Astrocyte (in vitro differentiated cells and primary cell): ENCODE measurements around the gene GBF1. TPM values are rescaled to one million over a fixed set of nuclear protein-coding genes. Genes with fewer than 3 reads are reported as not detected.

ENCODE experiments used
- DNase-seq: peaks from one replicate; pipeline ENCODE4 v3.0.0-alpha.2; 2010; ENCODE audit warnings: low read depth
- FAIRE-seq: peaks from 2 replicates; lab custom pipeline; 2011; peaks lifted over from hg19 to GRCh38; lab: Jason Lieb, UNC
- H2AFZ ChIP-seq: 2 replicates; pipeline ENCODE4 v1.6.0; 2012; ENCODE audit warnings: low read depth, low read length, inconsistent platforms
- H3K27ac ChIP-seq: 2 replicates; pipeline ENCODE4 v1.5.1; 2011; ENCODE audit warnings: low read depth, low read length, inconsistent platforms
- H3K27me3 ChIP-seq: 2 replicates; pipeline ENCODE4 v1.6.0; 2011; ENCODE audit warnings: low read length, inconsistent platforms; ENCODE audit not compliant: insufficient read depth
- H3K36me3 ChIP-seq: 2 replicates; pipeline ENCODE4 v1.5.1; 2011; ENCODE audit warnings: low read length, inconsistent platforms; ENCODE audit not compliant: insufficient read depth
- H3K4me1 ChIP-seq: 2 replicates; pipeline ENCODE4 v1.5.1; 2011; ENCODE audit warnings: low read length, inconsistent platforms; ENCODE audit not compliant: insufficient read depth
- H3K4me2 ChIP-seq: 2 replicates; pipeline ENCODE4 v1.6.0; 2012; ENCODE audit warnings: low read length, inconsistent platforms
- H3K4me3 ChIP-seq: 2 replicates; pipeline ENCODE4 v1.5.1; 2011; ENCODE audit warnings: low read depth, mild to moderate bottlenecking, low read length, inconsistent platforms; ENCODE audit not compliant: insufficient read depth
- H3K79me2 ChIP-seq: 2 replicates; pipeline ENCODE4 v1.6.0; 2012; ENCODE audit warnings: mild to moderate bottlenecking, low read length, inconsistent platforms; ENCODE audit not compliant: insufficient read depth
- H3K9ac ChIP-seq: 2 replicates; pipeline ENCODE4 v1.6.0; 2012; ENCODE audit warnings: mild to moderate bottlenecking, low read length, inconsistent platforms
- H3K9me3 ChIP-seq: 2 replicates; pipeline ENCODE4 v1.5.1; 2012; ENCODE audit warnings: low read depth, mild to moderate bottlenecking, low read length, inconsistent platforms; ENCODE audit not compliant: insufficient read depth
- H4K20me1 ChIP-seq: 2 replicates; pipeline ENCODE4 v1.6.0; 2012; ENCODE audit warnings: low read length, inconsistent platforms; ENCODE audit not compliant: insufficient read depth
- H3K27ac Mint-ChIP-seq: one replicate; pipeline ENCODE4 v1.8.0; 2021; ENCODE audit warnings: mild to moderate bottlenecking, mixed read lengths; ENCODE audit not compliant: unreplicated experiment
- H3K27me3 Mint-ChIP-seq: one replicate; pipeline ENCODE4 v1.8.0; 2021; ENCODE audit warnings: low read depth, mixed read lengths; ENCODE audit not compliant: unreplicated experiment
- H3K36me3 Mint-ChIP-seq: one replicate; pipeline ENCODE4 v1.8.0; 2021; ENCODE audit warnings: low read depth, mixed read lengths; ENCODE audit not compliant: unreplicated experiment
- H3K4me1 Mint-ChIP-seq: one replicate; pipeline ENCODE4 v1.8.0; 2021; ENCODE audit warnings: low read depth, mixed read lengths; ENCODE audit not compliant: unreplicated experiment
- H3K4me3 Mint-ChIP-seq: one replicate; pipeline ENCODE4 v1.8.0; 2021; ENCODE audit warnings: mild to moderate bottlenecking, moderate library complexity, mixed read lengths; ENCODE audit not compliant: unreplicated experiment
- H3K9me3 Mint-ChIP-seq: one replicate; pipeline ENCODE4 v1.8.0; 2021; ENCODE audit warnings: mild to moderate bottlenecking, mixed read lengths; ENCODE audit not compliant: unreplicated experiment
- CTCF ChIP-seq: IDR thresholded peaks from 2 replicates; pipeline ENCODE4 v1.5.1; 2011; ENCODE audit warnings: low read depth, mild to moderate bottlenecking, inconsistent platforms, low read length, moderate library complexity; ENCODE audit not compliant: insufficient read depth
- EZH2 ChIP-seq: IDR thresholded peaks from 2 replicates; pipeline ENCODE4 v1.6.1; 2012; ENCODE audit warnings: mild to moderate bottlenecking, low read length, inconsistent platforms; ENCODE audit not compliant: insufficient read depth
- total RNA-seq: library from RNA; stranded (reverse); gene quantifications from 2 replicates; pipeline ENCODE4 v1.2.1, GENCODE V29; 2021

Gene GBF1
- total RNA-seq, 1 donor from 2014 or later: 72.8 TPM

GRCh38 chr10:102418622-102419268, 173.4 kb downstream of the GBF1 start, which contains the start of gene PSD:
TSS of gene PSD (minus strand) at chr10:102418785. CDS start at chr10:102417038, 1,747 bp downstream.
- H3K27me3 Mint-ChIP-seq: peaks cover 20% of the 10 kb centered on the region
- H3K9ac ChIP-seq: no peak within 1 kb of the TSS

GRCh38 chr10:102419269-102420180, 174.2 kb downstream of the GBF1 start:
- Mint-ChIP-seq H3K27me3 (peaks cover 20% of the 10 kb centered on the region), H3K9me3 (no peaks in the 10 kb centered on the region), H3K4me3 (peak overlapping the region; percentile 95), H3K36me3 (peaks cover 11% of the 10 kb centered on the region), H3K4me1 (peaks cover 5% of the 10 kb centered on the region), H3K27ac (peak overlapping the region; percentile 80)
- no peak for TF ChIP-seq CTCF
- TF ChIP-seq EZH2: no peak
- peak overlapping the region; percentile 92 for H3K4me2 ChIP-seq
- H3K4me1 ChIP-seq: peaks cover 21% of the 10 kb centered on the region
- DNase-seq (no peak), FAIRE-seq (no peak)
- H3K79me2 ChIP-seq: peaks cover 9% of the 10 kb centered on the region
- H3K9ac ChIP-seq: no peak overlapping the region
- no peaks in the 10 kb centered on the region for H3K36me3 ChIP-seq
- peak overlapping the region; percentile 99 for H2AFZ ChIP-seq
- peaks cover 10% of the 10 kb centered on the region for H4K20me1 ChIP-seq
- no peak overlapping the region for H3K27ac ChIP-seq
- H3K4me3 ChIP-seq: peak overlapping the region; percentile 92
- H3K9me3 ChIP-seq: no peaks in the 10 kb centered on the region
- H3K27me3 ChIP-seq: peaks cover 8% of the 10 kb centered on the region

More at GRCh38 chr10:102418622-102419268, 173.4 kb downstream of the GBF1 start, which contains the start of gene PSD:
- peaks cover 9% of the 10 kb centered on the region for H3K79me2 ChIP-seq
- FAIRE-seq (no peak), DNase-seq (no peak)
- no peaks in the 10 kb centered on the region for H3K9me3 ChIP-seq
- H3K27ac Mint-ChIP-seq: peak within 1 kb of the TSS; percentile 53
- no peak within 1 kb of the TSS for H3K27ac ChIP-seq
- peak within 1 kb of the TSS; percentile 95 for H3K4me3 Mint-ChIP-seq
- H3K36me3 Mint-ChIP-seq: peaks cover 8% of the 10 kb centered on the region
- H3K4me1 Mint-ChIP-seq: peaks cover 5% of the 10 kb centered on the region
- peaks cover 10% of the 10 kb centered on the region for H4K20me1 ChIP-seq
- no peaks in the 10 kb centered on the region for H3K36me3 ChIP-seq
- no peak for TF ChIP-seq CTCF
- TF ChIP-seq EZH2: peak; percentile 40
- peak within 1 kb of the TSS; percentile 92 for H3K4me2 ChIP-seq
- H3K4me3 ChIP-seq: peak within 1 kb of the TSS; percentile 92
- peaks cover 21% of the 10 kb centered on the region for H3K4me1 ChIP-seq
- no peaks in the 10 kb centered on the region for H3K9me3 Mint-ChIP-seq
- H2AFZ ChIP-seq: peak within 1 kb of the TSS; percentile 99
- H3K27me3 ChIP-seq: peaks cover 8% of the 10 kb centered on the region
